HepG2 (cell line): ENCODE data around the gene SERINC1. TPM values are rescaled to one million over a fixed set of nuclear protein-coding genes. Genes with fewer than 3 reads are reported as not detected.

Experiments
- CREM ChIP-seq, 2 experiments: sonication (generic) in 1 of 2; formaldehyde crosslinking in 1 of 2; IDR thresholded peaks; 2 replicates each; pipeline versions ENCODE4 v1.4.0 to v1.6.1; 2016 to 2020; ENCODE audit warnings: antibody characterized with exemption in 1 of 2, mild to moderate bottlenecking in 1 of 2, missing genetic modification reagents in 1 of 2
- EHMT2 ChIP-seq: fragments of 200-600 bp; sonication (generic); IDR thresholded peaks from 2 replicates; pipeline ENCODE4 v1.7.0; 2017; ENCODE audit warnings: antibody characterized with exemption, low read depth, low read length, borderline replicate concordance
- ELF4 ChIP-seq: sonication (generic); formaldehyde crosslinking; IDR thresholded peaks from 2 replicates; pipeline ENCODE4 v1.5.0; 2020; ENCODE audit warnings: missing genetic modification reagents, mild to moderate bottlenecking, moderate library complexity, borderline replicate concordance
- JUNB ChIP-seq: sonication (generic); formaldehyde crosslinking; IDR thresholded peaks from 2 replicates; pipeline ENCODE4 v1.8.0; 2022; ENCODE audit warnings: missing genetic modification reagents, mild to moderate bottlenecking, borderline replicate concordance
- ZBTB1 ChIP-seq: sonication (generic); formaldehyde crosslinking; IDR thresholded peaks from 2 replicates; pipeline ENCODE4 v1.4.0; 2020; ENCODE audit warnings: missing genetic modification reagents, borderline replicate concordance
- ZFP82 ChIP-seq: sonication (generic); formaldehyde crosslinking; IDR thresholded peaks from 2 replicates; pipeline ENCODE4 v1.5.1; 2020; ENCODE audit warnings: mild to moderate bottlenecking, missing genetic modification reagents, borderline replicate concordance
- ZMYM3 ChIP-seq: sonication (generic); formaldehyde crosslinking; IDR thresholded peaks from 2 replicates; pipeline ENCODE4 v1.5.1; 2020; ENCODE audit warnings: mild to moderate bottlenecking, missing genetic modification reagents
- ZNF329 ChIP-seq: sonication (generic); formaldehyde crosslinking; IDR thresholded peaks from 2 replicates; pipeline ENCODE4 v1.9.0; 2021; ENCODE audit warnings: low read depth, mild to moderate bottlenecking, missing genetic modification reagents
- ZNF337 ChIP-seq: sonication (generic); formaldehyde crosslinking; IDR thresholded peaks from 2 replicates; pipeline ENCODE4 v1.5.1; 2020; ENCODE audit warnings: missing genetic modification reagents, low read depth, mild to moderate bottlenecking, borderline replicate concordance
- ZNF484 ChIP-seq: sonication (generic); formaldehyde crosslinking; IDR thresholded peaks from 2 replicates; pipeline ENCODE4 v1.5.1; 2020; ENCODE audit warnings: mild to moderate bottlenecking, low read depth, missing genetic modification reagents, borderline replicate concordance
- ZNF530 ChIP-seq: sonication (generic); formaldehyde crosslinking; IDR thresholded peaks from 2 replicates; pipeline ENCODE4 v1.5.0; 2020; ENCODE audit warnings: low read depth, mild to moderate bottlenecking, missing genetic modification reagents
- ZNF891 ChIP-seq: sonication (generic); formaldehyde crosslinking; IDR thresholded peaks from 2 replicates; pipeline ENCODE4 v1.5.0; 2020; ENCODE audit warnings: mild to moderate bottlenecking, missing genetic modification reagents
- polyA plus RNA-seq, 8 experiments: library from polyadenylated mRNA; depleted of rRNA in 3 of 8; stranded (reverse) in 7 of 8; unstranded in 1 of 8; fragments of >200 nt; fragmentation: Illumina TruSeq in 4 of 8; extraction: Trizol in 4 of 8; gene quantifications; 2 replicates each; pipeline versions ENCODE4 v1.2.1 to v1.2.3, GENCODE V29; 2011 to 2016; ENCODE audit warnings: low read depth in 4 of 8, missing spikeins in 1 of 8, mixed read lengths in 1 of 8; ENCODE audit not compliant: insufficient read depth in 1 of 8
- total RNA-seq, 5 experiments: library from RNA; depleted of rRNA; stranded (reverse); fragments of >200 nt; fragmentation: Illumina TruSeq; extraction: Trizol; gene quantifications; 2 replicates each; pipeline ENCODE4 v1.2.3, GENCODE V29; 2016; ENCODE audit warnings: low read depth in 1 of 5
- TF ChIP-seq, protein P1 (sequence below): sonication (generic); formaldehyde crosslinking; IDR thresholded peaks from 2 replicates; pipeline ENCODE4 v1.4.0; 2020; ENCODE audit warnings: missing genetic modification reagents
- TF ChIP-seq, protein P2 (sequence below): IDR thresholded peaks from 2 replicates; pipeline ENCODE4 v1.6.1; 2016
- TF ChIP-seq, protein P3 (sequence below): sonication (generic); formaldehyde crosslinking; IDR thresholded peaks from 2 replicates; pipeline ENCODE4 v1.5.1; 2020; ENCODE audit warnings: mild to moderate bottlenecking, missing genetic modification reagents
- TF ChIP-seq, protein P4 (sequence below): sonication (generic); formaldehyde crosslinking; IDR thresholded peaks from 2 replicates; pipeline ENCODE4 v1.5.0; 2020; ENCODE audit warnings: mild to moderate bottlenecking, missing genetic modification reagents, borderline replicate concordance

Gene SERINC1
- total and polyA plus RNA-seq, 2 of the 13 experiments (the other 11 are each of a cell fraction or from before 2014, with no cell fraction given): 93.5 to 112 TPM

GRCh38 chr6:122399348-122400120, 72.1 kb downstream of the SERINC1 start, which contains the start of gene HSF2 (continued):
- TF ChIP-seq, protein P1, sequence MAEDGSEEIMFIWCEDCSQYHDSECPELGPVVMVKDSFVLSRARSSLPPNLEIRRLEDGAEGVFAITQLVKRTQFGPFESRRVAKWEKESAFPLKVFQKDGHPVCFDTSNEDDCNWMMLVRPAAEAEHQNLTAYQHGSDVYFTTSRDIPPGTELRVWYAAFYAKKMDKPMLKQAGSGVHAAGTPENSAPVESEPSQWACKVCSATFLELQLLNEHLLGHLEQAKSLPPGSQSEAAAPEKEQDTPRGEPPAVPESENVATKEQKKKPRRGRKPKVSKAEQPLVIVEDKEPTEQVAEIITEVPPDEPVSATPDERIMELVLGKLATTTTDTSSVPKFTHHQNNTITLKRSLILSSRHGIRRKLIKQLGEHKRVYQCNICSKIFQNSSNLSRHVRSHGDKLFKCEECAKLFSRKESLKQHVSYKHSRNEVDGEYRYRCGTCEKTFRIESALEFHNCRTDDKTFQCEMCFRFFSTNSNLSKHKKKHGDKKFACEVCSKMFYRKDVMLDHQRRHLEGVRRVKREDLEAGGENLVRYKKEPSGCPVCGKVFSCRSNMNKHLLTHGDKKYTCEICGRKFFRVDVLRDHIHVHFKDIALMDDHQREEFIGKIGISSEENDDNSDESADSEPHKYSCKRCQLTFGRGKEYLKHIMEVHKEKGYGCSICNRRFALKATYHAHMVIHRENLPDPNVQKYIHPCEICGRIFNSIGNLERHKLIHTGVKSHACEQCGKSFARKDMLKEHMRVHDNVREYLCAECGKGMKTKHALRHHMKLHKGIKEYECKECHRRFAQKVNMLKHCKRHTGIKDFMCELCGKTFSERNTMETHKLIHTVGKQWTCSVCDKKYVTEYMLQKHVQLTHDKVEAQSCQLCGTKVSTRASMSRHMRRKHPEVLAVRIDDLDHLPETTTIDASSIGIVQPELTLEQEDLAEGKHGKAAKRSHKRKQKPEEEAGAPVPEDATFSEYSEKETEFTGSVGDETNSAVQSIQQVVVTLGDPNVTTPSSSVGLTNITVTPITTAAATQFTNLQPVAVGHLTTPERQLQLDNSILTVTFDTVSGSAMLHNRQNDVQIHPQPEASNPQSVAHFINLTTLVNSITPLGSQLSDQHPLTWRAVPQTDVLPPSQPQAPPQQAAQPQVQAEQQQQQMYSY (CRISPR knock-in tag): peak; percentile 59; the same call in 1 of the 2 replicates
- TF ChIP-seq, protein P2, sequence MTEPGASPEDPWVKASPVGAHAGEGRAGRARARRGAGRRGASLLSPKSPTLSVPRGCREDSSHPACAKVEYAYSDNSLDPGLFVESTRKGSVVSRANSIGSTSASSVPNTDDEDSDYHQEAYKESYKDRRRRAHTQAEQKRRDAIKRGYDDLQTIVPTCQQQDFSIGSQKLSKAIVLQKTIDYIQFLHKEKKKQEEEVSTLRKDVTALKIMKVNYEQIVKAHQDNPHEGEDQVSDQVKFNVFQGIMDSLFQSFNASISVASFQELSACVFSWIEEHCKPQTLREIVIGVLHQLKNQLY: no peak
- TF ChIP-seq ELF4 (CRISPR knock-in tag) (no peak), ZBTB1 (CRISPR knock-in tag) (no peak), ZMYM3 (CRISPR knock-in tag) (no peak), EHMT2 (no peak; the same call in 1 of the 2 replicates), ZNF484 (CRISPR knock-in tag) (no peak), ZNF891 (CRISPR knock-in tag) (peak; percentile 93), ZNF329 (CRISPR knock-in tag) (peak; percentile 77; the same call in 1 of the 2 replicates), ZNF337 (CRISPR knock-in tag) (no peak), JUNB (CRISPR knock-in tag) (no peak), CREM (IDR thresholded peaks at IDR 0.05) (no peak; the same call in 1 of the 2 replicates), CREM (CRISPR knock-in tag; IDR thresholded peaks at IDR 0.05) (no peak), ZFP82 (CRISPR knock-in tag) (peak; percentile 48; the same call in 1 of the 2 replicates), ZNF530 (CRISPR knock-in tag) (no peak)
- TF ChIP-seq, protein P3, sequence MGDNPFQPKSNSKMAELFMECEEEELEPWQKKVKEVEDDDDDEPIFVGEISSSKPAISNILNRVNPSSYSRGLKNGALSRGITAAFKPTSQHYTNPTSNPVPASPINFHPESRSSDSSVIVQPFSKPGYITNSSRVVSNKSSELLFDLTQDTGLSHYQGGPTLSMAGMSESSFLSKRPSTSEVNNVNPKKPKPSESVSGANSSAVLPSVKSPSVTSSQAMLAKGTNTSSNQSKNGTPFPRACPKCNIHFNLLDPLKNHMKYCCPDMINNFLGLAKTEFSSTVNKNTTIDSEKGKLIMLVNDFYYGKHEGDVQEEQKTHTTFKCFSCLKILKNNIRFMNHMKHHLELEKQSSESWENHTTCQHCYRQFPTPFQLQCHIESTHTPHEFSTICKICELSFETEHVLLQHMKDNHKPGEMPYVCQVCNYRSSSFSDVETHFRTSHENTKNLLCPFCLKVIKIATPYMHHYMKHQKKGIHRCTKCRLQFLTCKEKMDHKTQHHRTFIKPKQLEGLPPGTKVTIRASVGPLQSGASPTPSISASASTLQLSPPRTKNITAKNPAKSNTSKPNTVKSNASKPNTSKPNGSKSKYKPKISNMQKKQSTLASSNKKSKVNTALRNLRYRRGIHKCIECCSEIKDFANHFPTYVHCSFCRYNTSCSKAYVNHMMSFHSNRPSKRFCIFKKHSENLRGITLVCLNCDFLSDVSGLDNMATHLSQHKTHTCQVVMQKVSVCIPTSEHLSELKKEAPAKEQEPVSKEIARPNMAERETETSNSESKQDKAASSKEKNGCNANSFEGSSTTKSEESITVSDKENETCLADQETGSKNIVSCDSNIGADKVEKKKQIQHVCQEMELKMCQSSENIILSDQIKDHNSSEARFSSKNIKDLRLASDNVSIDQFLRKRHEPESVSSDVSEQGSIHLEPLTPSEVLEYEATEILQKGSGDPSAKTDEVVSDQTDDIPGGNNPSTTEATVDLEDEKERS (CRISPR knock-in tag): peak; percentile 76; the same call in 1 of the 2 replicates
- TF ChIP-seq, protein P4, sequence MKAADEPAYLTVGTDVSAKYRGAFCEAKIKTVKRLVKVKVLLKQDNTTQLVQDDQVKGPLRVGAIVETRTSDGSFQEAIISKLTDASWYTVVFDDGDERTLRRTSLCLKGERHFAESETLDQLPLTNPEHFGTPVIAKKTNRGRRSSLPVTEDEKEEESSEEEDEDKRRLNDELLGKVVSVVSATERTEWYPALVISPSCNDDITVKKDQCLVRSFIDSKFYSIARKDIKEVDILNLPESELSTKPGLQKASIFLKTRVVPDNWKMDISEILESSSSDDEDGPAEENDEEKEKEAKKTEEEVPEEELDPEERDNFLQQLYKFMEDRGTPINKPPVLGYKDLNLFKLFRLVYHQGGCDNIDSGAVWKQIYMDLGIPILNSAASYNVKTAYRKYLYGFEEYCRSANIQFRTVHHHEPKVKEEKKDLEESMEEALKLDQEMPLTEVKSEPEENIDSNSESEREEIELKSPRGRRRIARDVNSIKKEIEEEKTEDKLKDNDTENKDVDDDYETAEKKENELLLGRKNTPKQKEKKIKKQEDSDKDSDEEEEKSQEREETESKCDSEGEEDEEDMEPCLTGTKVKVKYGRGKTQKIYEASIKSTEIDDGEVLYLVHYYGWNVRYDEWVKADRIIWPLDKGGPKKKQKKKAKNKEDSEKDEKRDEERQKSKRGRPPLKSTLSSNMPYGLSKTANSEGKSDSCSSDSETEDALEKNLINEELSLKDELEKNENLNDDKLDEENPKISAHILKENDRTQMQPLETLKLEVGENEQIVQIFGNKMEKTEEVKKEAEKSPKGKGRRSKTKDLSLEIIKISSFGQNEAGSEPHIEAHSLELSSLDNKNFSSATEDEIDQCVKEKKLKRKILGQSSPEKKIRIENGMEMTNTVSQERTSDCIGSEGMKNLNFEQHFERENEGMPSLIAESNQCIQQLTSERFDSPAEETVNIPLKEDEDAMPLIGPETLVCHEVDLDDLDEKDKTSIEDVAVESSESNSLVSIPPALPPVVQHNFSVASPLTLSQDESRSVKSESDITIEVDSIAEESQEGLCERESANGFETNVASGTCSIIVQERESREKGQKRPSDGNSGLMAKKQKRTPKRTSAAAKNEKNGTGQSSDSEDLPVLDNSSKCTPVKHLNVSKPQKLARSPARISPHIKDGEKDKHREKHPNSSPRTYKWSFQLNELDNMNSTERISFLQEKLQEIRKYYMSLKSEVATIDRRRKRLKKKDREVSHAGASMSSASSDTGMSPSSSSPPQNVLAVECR (CRISPR knock-in tag): peak; percentile 87
